Measurements from ENCODE around the gene INTS6. TPM values are rescaled to one million over a fixed set of nuclear protein-coding genes. Genes with fewer than 3 reads are reported as not detected.

Gene INTS6
- total RNA-seq, 1 donor from 2014 or later, result 42.2 TPM

GRCh38 chr13:51318015-51318414 lies 134.8 kb downstream of the INTS6 start:
- DNase-seq, result no peak

- no peak for DNase-seq
Observed at GRCh38 chr13:51317262-51317661, 135.6 kb downstream of the INTS6 start.

DNA sequence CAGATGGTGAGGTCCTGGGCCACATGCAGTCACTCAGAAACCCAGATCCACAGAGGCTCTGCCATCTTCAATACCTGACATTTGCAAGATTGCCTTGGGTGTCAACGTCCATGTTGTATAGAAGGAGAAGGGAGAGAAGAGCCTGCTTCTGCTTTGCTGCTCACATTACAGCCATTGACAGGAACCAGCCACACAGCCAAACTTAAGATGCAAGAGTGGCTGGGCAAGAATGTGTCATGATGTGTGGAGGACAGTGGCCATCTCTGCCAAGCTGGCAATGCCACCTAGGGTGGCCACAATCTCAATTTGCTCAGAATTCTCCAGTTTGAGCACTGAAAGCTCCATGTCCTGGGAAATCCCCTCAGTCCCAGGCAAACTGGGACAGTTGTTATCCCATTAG lies 139.2 kb downstream of the INTS6 start:
- DNase-seq, result no peak

DNA sequence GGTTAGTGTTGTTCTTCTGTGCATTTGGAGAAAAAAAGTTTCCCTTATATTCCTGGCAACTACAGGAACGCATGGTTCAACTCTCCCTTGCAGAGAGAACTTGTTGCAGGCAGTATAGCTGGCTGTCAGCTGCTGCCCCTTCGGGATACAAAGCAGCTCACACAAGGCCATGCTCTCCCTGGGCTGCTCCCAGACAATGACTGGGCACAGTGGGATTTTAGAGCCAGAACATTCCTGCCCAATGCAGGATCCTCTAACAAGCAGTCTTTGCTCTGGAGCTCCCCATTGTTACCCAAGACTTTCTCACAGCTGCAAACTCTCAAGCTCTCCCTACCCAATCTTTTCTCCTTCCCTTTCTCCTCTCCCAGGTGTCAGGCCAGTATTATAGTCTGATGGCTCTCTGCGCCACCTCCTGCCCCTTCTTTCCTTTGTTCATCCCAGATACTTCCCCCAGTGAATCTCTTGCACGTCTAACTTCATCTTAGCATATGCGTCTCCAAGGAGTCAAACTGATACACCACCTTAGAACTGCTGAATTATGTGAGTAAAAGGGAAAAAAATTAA lies 140.8 kb downstream of the INTS6 start:
- DNase-seq, result no peak

Small RNA genes within 50 kb of the gene (small RNA-seq; reads per million reads assigned to genes)
- gene MIR5693 (ENCODE audit: low replicate concordance), result not detected
- gene RN7SL320P (ENCODE audit: low replicate concordance), result not detected
- not detected for gene SNRPGP11 (ENCODE audit: low replicate concordance)

Other genes with a start within 250 kb of the INTS6 start
- 2.1 TPM for gene FAM124A, start 230.6 kb downstream of the INTS6 start, total RNA-seq
- gene SERPINE3, start 113.3 kb downstream of the INTS6 start, total RNA-seq, result not detected
- gene WDFY2, start 131.4 kb upstream of the INTS6 start, total RNA-seq, result 24.8 TPM

Measured in tongue (tissue), 3 donors.